HG03045 (cell line): ENCODE measurements around the gene BCL2L13.
"Not testable (repeated sequence)": the region's sequence is repeated elsewhere in the genome, so short reads cannot be mapped to it uniquely, and the experiment has no call there.

Experiments used
- ATAC-seq: cut with Tn5 transposase; IDR thresholded peaks from one replicate; pipeline ENCODE4 v1.9.1; 2021; ENCODE audit warnings: mild to moderate bottlenecking, moderate library complexity; ENCODE audit not compliant: unreplicated experiment

The BCL2L13 gene

GRCh38 chr22:17753401-17753989 lies 114.9 kb downstream of the BCL2L13 start:
- no peak for ATAC-seq

GRCh38 chr22:17754233-17754925 lies 115.8 kb downstream of the BCL2L13 start:
- ATAC-seq, result no peak

DNA sequence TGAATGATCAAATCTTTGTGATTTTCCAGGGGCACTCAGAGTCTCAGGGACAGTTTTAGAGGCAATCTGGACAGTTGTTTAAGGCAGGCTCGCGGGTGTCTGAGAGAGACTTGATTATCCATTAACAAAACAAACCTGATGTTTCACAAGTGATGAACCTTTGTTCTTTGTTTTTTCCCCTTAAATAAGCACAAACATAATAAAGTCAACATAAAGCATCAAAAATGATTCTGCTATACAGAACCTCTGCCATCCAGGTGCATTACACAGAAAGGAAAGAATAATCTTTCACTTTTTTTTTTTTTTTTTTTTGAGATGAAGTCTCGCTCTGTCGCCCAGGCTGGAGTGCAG lies 122.6 kb downstream of the BCL2L13 start:
- no peak for ATAC-seq

DNA sequence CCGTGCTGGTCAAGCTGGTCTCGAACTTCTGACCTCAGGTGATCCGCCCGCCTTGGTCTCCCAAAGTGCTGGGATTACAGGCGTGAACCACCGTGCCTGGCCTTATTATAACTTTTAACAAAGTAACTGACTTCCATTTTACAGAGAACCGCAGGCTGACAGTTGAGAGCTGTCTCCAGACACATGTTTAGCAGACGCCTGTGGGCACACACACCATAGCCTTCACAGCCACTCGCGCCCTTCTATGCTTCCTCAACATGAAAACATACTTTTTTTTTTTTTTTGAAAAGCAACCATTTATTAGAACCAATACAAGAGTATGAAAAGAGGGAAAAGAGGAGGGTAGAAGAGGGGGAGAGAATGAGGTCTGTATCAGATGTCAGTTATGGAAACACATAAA lies 124.9 kb downstream of the BCL2L13 start:
- not testable (repeated sequence) for ATAC-seq

- ATAC-seq, result no peak
Observed at GRCh38 chr22:17764036-17764435, 125.5 kb downstream of the BCL2L13 start.

GRCh38 chr22:17764852-17765251 lies 126.3 kb downstream of the BCL2L13 start:
- ATAC-seq, result not testable (repeated sequence)

DNA sequence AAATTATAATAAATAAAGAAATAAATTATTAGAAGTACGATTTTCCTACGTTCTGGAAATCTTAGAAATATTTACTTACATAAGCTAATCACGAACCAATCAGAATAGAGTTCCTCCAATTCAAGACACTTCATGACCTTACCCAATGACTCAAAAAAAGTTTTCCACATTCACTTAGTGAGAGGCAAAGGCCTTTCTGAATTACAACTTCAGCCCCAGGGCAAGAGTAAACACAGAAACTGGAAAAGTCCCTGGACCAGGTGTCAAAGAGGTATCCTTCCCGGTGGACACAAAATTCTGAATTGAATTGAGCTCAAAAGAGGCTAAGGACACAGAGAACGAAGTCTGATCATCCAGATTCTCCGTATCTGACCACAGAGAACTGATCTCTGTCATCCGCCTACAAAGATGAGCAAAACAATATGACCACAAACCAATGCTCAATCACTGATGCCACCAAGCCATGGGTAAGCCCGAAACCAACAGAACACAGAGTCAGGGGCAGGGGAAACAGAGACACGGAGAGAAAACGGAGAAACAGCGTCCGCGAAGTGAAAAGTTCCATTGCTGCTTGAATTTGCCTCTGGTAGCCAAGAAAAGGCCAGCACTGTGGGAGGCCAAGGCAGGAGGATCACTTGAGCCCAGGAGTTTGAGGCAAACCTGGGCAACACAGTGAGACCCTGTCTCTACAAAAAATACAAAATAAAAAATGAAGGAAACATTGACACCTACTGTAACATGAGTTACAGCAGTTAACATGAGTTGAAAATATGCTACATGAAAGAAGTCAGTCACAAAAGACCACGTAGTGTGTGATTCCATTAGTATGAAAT lies 128.9 kb downstream of the BCL2L13 start:
- peak; percentile 61 for ATAC-seq

- ATAC-seq, result no peak
Observed at GRCh38 chr22:17769013-17769715, 130.6 kb downstream of the BCL2L13 start.

- ATAC-seq, result no peak
Observed at GRCh38 chr22:17769716-17770082, 131.1 kb downstream of the BCL2L13 start.

DNA sequence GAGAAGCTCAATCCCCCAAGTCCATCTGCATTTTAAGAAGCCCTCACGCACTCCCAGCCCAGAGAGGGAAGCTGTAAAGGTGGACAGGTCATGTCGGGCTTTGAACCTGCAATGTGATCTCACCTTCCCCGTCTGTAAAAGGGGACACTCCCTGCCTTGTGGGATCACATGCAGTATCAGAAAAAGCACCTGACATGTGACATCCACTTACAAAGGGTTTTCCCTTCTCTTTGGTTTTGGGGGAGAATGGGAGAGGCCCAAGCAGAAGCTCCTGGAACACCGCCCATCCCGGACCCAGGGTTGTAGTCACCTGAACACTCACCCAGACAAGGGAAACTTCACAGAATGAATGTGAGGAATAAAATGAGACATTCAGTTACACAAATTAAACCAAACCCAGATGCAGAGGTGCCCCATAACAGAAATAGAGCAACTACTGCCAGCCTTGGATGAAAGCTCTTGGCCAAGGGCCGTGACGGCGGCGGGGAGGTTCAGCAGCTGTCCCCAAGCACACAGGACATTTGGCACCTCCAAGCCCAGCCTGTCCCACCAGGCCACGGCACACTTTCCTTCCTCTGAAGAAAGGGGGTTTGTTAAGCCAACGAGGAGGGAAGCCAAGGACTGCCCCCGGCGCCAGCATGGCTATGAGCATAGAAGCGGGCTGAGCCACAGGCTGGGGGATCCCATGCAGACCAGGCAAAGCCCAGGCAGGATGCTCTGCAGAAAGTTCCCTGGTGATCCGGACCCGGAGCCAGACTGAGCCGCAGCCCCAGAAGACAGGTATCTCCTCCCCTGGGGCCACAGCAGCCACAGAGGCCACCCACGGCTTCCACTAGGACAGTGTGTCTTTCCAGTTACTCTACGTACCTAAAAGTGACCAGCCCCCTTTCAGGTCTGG lies 131.9 kb downstream of the BCL2L13 start:
- no peak for ATAC-seq

DNA sequence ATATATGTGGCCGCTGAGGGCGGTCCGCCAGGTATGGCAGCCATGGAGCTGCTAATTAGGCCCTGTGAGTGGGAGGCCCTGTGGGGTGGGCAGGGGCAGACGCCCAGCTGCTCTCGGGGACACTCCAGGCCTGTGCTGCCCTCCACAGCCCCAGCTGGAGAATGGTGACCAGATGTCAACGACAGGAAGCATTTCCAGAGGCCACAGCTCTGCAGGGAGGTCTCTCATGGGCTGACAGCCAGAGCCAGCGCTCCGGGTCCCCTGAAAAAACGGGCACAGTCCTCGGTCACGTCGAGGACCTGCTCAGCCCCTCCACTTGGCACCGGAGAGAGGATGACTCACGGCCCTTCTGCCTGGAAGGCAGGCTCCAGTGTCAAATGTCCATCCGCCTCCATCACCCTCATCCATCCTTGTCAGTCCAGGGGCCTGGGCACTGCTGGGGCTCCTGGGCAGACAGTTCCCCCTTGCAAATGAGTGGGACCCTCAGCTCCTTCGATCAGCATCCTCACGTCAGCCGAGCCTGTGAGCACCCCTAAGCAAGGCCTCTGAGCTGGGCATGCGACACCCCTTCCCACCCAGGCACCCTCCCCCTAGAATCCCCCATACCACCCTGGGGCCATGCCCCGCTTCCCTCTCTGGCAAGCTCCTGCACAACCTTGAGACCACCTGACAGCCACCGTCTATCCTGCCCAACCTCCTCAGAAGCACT lies 133.8 kb downstream of the BCL2L13 start:
- no peak for ATAC-seq

DNA sequence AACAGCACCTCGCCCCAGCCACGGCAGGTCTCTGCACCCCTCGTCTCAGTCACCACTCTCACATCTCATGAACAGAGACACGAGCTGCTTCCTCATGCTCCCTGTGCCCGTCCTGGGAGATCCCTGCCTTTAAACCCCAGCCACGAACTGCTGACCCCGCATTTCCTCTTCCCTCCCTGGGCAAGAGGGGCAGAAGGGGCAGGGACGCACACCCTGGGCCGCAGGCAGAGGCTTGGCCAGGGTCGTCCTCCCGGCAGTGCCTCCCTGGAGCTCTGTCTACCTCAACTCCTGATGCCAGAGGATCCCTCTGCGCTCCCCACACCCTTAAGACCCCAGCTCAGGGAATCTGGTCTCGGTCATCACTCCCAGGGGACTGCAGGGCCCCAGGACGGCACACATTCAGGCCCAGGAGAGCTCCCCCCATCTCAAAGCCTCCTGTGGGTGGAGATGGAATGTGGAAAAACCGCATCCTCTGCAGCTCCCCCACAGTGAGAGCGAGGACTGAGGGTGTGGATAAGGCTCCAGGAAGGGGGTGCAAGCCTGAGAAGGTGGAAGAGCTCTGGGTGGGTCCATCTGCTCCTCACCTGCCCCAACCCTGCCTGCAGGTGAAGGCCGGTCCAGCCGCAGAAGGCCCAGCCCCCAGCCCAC lies 134.5 kb downstream of the BCL2L13 start:
- ATAC-seq, result no peak

DNA sequence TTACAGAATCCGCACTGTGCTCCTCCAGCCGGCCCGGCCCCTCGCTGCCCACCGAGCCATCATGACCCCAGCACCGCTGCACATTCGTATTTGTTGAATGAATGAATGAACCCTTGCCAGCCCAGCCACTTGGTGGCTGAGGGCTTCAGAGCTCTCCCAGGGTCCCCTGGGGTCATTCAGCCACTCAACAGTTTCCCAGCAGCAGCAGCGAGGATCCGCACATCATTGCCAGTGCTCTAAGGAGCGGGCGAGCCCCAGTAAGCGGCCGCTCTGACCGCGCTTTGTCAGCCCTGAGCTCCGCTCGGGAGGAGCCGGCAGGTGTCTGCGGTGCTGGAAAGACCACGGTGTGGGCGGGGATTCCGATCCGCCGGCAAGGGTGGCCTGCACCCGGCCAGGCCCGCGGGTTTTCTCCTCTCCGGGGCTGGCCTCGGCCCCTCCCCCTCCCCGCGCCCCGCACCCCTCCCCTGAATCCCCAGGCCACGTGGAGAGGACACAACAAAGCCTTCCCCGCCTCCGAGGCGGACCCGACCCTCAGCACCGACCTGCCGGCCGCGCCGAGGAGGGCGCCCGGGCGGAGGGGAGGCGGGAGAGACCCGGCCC lies 135.1 kb downstream of the BCL2L13 start:
- ATAC-seq, result peak; percentile 32

- peak; percentile 38 for ATAC-seq
Observed at GRCh38 chr22:17774206-17774925, 135.8 kb downstream of the BCL2L13 start, which contains the start of gene BID. Gene BID, minus strand, starts transcription at chr22:17774469. Its CDS starts 24,353 bp downstream, at chr22:17750116.

- ATAC-seq, result no peak
Observed at GRCh38 chr22:17774926-17775685, 136.5 kb downstream of the BCL2L13 start.

DNA sequence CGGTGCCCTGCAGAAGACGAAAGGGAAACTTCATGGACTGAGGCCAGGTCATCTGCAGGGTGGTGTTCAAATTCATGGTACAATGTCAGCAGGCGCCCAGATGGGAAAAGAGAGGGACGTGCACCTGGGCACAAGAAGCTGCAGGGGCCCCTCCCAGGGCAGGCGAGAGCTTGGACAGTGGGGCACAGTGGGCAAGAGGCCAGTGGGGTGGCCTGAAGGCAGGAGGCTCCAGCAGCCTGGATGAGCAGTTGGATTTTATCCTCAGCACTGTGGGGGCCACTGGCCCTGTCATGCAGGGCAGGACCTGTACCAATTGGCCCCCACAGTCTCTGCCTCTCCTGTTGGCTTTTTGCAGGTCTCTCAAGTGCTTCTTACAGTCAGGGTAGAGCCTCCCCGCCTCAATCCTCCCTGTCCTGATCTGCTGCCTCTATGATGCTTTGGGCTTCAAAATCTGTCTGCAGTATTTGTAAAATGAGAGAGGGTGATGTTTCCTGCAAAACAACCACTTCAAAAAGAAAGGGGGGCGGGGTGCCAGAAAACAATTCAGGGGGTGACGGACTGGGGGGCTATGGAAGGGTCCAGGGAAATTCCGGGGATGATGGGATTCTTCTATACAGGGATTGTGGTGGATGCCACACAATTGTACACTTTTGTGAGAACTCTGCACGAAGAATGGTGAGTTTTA lies 137.4 kb downstream of the BCL2L13 start:
- no peak for ATAC-seq
